ENCODE results near the gene HOXD11.

Gene HOXD11

GRCh38 chr2:176130957-176131847 is 24.1 kb downstream of the HOXD11 start:
- no peaks in the 10 kb centered on the region for H3K9me3 ChIP-seq (ENCODE audit: control insufficient read depth, insufficient read depth, low read length)
- no peaks in the 10 kb centered on the region for H3K79me2 ChIP-seq (ENCODE audit: control insufficient read depth, low read length)
- no peaks in the 10 kb centered on the region for H3F3A ChIP-seq (ENCODE audit: control insufficient read depth, insufficient read depth)
- no peaks in the 10 kb centered on the region for H3K4me1 ChIP-seq (ENCODE audit: control insufficient read depth, low read length)
- H3K4me3 ChIP-seq (ENCODE audit: low read length), result no peak overlapping the region
- H3K9me2 ChIP-seq (replicated peaks; ENCODE audit: control insufficient read depth, low read length), result no peaks in the 10 kb centered on the region
- H3K27me3 ChIP-seq (ENCODE audit: control insufficient read depth, low read length), result peaks cover 15% of the 10 kb centered on the region
- H4K20me1 ChIP-seq (ENCODE audit: control insufficient read depth, insufficient read depth, low read depth, low read length), result no peaks in the 10 kb centered on the region
- no peak overlapping the region for H3K4me2 ChIP-seq (ENCODE audit: low read length)
- H3K27ac ChIP-seq (ENCODE audit: low read depth, low read length), result no peak overlapping the region
- no peaks in the 10 kb centered on the region for H3K36me3 ChIP-seq (ENCODE audit: control insufficient read depth, low read length)
- TF ChIP-seq CTCF (IDR thresholded peaks at IDR 0.05; ENCODE audit: low read depth, low read length, poor library complexity, severe bottlenecking) (no peak), EZH2phosphoT487 (IDR thresholded peaks at IDR 0.05; ENCODE audit: borderline replicate concordance, low read length) (no peak)

GRCh38 chr2:176131848-176132158 is 24.7 kb downstream of the HOXD11 start:
- Histone ChIP-seq H3K4me3 (ENCODE audit: low read length) (no peak overlapping the region), H3K9me2 (replicated peaks; ENCODE audit: control insufficient read depth, low read length) (no peaks in the 10 kb centered on the region), H3K36me3 (ENCODE audit: control insufficient read depth, low read length) (no peaks in the 10 kb centered on the region), H3K27me3 (ENCODE audit: control insufficient read depth, low read length) (peaks cover 11% of the 10 kb centered on the region), H4K20me1 (ENCODE audit: control insufficient read depth, insufficient read depth, low read depth, low read length) (no peaks in the 10 kb centered on the region), H3K9me3 (ENCODE audit: control insufficient read depth, insufficient read depth, low read length) (no peaks in the 10 kb centered on the region), H3K27ac (ENCODE audit: low read depth, low read length) (no peak overlapping the region), H3F3A (ENCODE audit: control insufficient read depth, insufficient read depth) (no peaks in the 10 kb centered on the region), H3K4me1 (ENCODE audit: control insufficient read depth, low read length) (no peaks in the 10 kb centered on the region), H3K4me2 (ENCODE audit: low read length) (no peak overlapping the region), H3K79me2 (ENCODE audit: control insufficient read depth, low read length) (no peaks in the 10 kb centered on the region)
- TF ChIP-seq EZH2phosphoT487 (IDR thresholded peaks at IDR 0.05; ENCODE audit: borderline replicate concordance, low read length) (no peak), CTCF (IDR thresholded peaks at IDR 0.05; ENCODE audit: low read depth, low read length, poor library complexity, severe bottlenecking) (no peak)

GRCh38 chr2:176132205-176133171 is 25.4 kb downstream of the HOXD11 start:
- no peak overlapping the region for H3K4me2 ChIP-seq (ENCODE audit: low read length)

More at GRCh38 chr2:176132205-176133171, 25.4 kb downstream of the HOXD11 start:
- Histone ChIP-seq H3K79me2 (ENCODE audit: control insufficient read depth, low read length) (no peaks in the 10 kb centered on the region), H3K27me3 (ENCODE audit: control insufficient read depth, low read length) (peaks cover 10% of the 10 kb centered on the region), H3K9me3 (ENCODE audit: control insufficient read depth, insufficient read depth, low read length) (no peaks in the 10 kb centered on the region), H3K9me2 (replicated peaks; ENCODE audit: control insufficient read depth, low read length) (no peaks in the 10 kb centered on the region), H3K4me1 (ENCODE audit: control insufficient read depth, low read length) (no peaks in the 10 kb centered on the region), H3K27ac (ENCODE audit: low read depth, low read length) (no peak overlapping the region), H3F3A (ENCODE audit: control insufficient read depth, insufficient read depth) (no peaks in the 10 kb centered on the region), H3K36me3 (ENCODE audit: control insufficient read depth, low read length) (no peaks in the 10 kb centered on the region), H4K20me1 (ENCODE audit: control insufficient read depth, insufficient read depth, low read depth, low read length) (no peaks in the 10 kb centered on the region), H3K4me3 (ENCODE audit: low read length) (no peak overlapping the region)
- TF ChIP-seq CTCF (IDR thresholded peaks at IDR 0.05; ENCODE audit: low read depth, low read length, poor library complexity, severe bottlenecking) (no peak), EZH2phosphoT487 (IDR thresholded peaks at IDR 0.05; ENCODE audit: borderline replicate concordance, low read length) (no peak)

Data from DOHH2 (cell line).